Measurements from ENCODE around the gene LDLRAD4.

Gene LDLRAD4

GRCh38 chr18:13218368-13218991 is at the start of gene LDLRAD4:
TSS of gene LDLRAD4 (plus strand) at chr18:13218760.
- H3K4me3 ChIP-seq (ENCODE audit: low read length): no peak within 1 kb of the TSS
- no peak for DNase-seq (ENCODE audit: low read depth)
- TF ChIP-seq CTCF (IDR thresholded peaks at IDR 0.05; ENCODE audit: insufficient read depth, low read depth, low read length, missing control alignments): no peak

GRCh38 chr18:13173578-13174145 is 44.9 kb upstream of the LDLRAD4 start:
- no peak overlapping the region for H3K4me3 ChIP-seq (ENCODE audit: low read length)
- no peak for DNase-seq (ENCODE audit: low read depth)
- TF ChIP-seq CTCF (IDR thresholded peaks at IDR 0.05; ENCODE audit: insufficient read depth, low read depth, low read length, missing control alignments): no peak

GRCh38 chr18:13175266-13175665 is 43.3 kb upstream of the LDLRAD4 start:
- H3K4me3 ChIP-seq (ENCODE audit: low read length): no peak overlapping the region
- DNase-seq (ENCODE audit: low read depth): no peak
- no peak for TF ChIP-seq CTCF (IDR thresholded peaks at IDR 0.05; ENCODE audit: insufficient read depth, low read depth, low read length, missing control alignments)

GRCh38 chr18:13175754-13176210 is 42.8 kb upstream of the LDLRAD4 start:
- peak; percentile 8 for DNase-seq (ENCODE audit: low read depth)
- H3K4me3 ChIP-seq (ENCODE audit: low read length): no peak overlapping the region
- TF ChIP-seq CTCF (IDR thresholded peaks at IDR 0.05; ENCODE audit: insufficient read depth, low read depth, low read length, missing control alignments): no peak

GRCh38 chr18:13176847-13177246 is 41.7 kb upstream of the LDLRAD4 start:
- H3K4me3 ChIP-seq (ENCODE audit: low read length): no peak overlapping the region

GRCh38 chr18:13178197-13178596 is 40.4 kb upstream of the LDLRAD4 start:
- H3K4me3 ChIP-seq (ENCODE audit: low read length): no peak overlapping the region
- TF ChIP-seq CTCF (IDR thresholded peaks at IDR 0.05; ENCODE audit: insufficient read depth, low read depth, low read length, missing control alignments): no peak
- DNase-seq (ENCODE audit: low read depth): no peak

More at GRCh38 chr18:13176847-13177246, 41.7 kb upstream of the LDLRAD4 start:
- TF ChIP-seq CTCF (IDR thresholded peaks at IDR 0.05; ENCODE audit: insufficient read depth, low read depth, low read length, missing control alignments): no peak
- DNase-seq (ENCODE audit: low read depth): no peak

GRCh38 chr18:13178976-13179375 is 39.6 kb upstream of the LDLRAD4 start:
- no peak for DNase-seq (ENCODE audit: low read depth)
- no peak overlapping the region for H3K4me3 ChIP-seq (ENCODE audit: low read length)
- TF ChIP-seq CTCF (IDR thresholded peaks at IDR 0.05; ENCODE audit: insufficient read depth, low read depth, low read length, missing control alignments): no peak

Data from epithelial cell of esophagus (primary cell).